ENCODE data around the gene UBE2G2. TPM values are rescaled to one million over a fixed set of nuclear protein-coding genes. Genes with fewer than 3 reads are reported as not detected.
A peak's percentile ranks its signal among the peaks of the same experiment; 100 is the strongest.

Gene UBE2G2
- polyA plus RNA-seq, 1 experiment: 62.2 TPM

DNA sequence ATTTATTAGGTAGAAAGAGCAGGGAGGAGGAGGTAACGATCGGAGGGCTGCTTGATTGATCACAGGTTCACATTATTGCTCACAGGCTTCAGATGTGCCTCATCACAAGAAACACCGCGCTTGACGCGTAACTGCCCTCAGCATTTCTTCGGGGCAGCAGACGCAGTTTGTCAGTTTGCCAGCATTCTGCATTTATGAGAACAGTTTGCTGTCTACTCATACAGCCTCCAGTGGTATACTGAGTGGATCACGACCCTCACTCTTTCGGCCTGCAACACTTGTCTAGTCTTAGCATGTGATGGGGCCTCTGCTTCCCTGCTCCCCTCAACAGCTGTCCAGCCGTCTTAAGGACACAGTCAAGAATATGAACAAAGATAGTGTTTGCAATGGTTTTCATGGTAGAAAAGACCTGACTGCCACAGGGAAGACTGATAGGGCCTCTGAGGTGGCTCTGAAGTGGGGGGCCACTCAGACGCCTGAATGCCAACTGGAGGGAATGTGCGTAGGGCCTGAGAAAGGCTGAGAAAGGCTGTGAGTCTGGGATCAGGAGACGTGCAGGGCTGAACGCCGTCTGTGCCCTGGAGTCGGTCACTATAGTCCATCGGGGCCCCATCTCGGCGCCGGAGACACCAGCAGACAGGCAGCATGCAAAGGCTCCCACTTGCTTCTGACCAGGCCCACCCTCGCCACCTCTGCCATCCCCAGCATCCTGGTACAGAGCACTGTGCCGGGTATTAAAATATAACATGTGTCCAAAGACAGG lies 45.0 kb downstream of the UBE2G2 start:
- no peak overlapping the region for H3K27ac ChIP-seq (ENCODE audit: low read depth, low read length)
- POLR2A ChIA-PET: no interaction called here
- CTCF ChIA-PET: no interaction called here

DNA sequence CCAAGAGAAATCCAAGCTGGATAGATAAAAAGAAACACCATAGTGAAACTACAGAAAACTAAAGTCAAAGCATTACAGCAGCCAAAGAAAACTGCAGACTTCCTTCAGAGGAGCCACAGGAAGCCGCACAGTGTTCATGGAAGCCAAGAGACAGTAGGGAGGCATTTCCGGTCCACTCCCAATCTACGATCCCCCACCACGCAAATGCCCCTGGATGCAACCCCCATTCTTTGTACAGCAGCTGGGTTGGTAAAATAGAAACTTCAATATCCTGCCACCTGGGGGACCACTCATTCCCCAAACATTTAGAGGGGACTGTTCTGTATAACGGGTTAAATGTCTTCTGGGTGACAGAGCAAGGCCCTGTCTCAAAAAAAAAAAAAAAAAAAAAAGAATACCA lies 46.4 kb downstream of the UBE2G2 start:
- Histone ChIP-seq H3K9me3 (ENCODE audit: control insufficient read depth, insufficient read depth, low read length) (peaks cover 2% of the 10 kb centered on the region; the same call in 1 of the 2 replicates), H3K27me3 (ENCODE audit: control insufficient read depth, insufficient read depth, low read length) (peaks cover 13% of the 10 kb centered on the region), H3K4me3 (ENCODE audit: low read depth, low read length) (no peak overlapping the region), H3K27ac (ENCODE audit: low read depth, low read length) (no peak overlapping the region)
- ChIA-PET POLR2A (interaction anchor here (0.7 kb wide), 1 partner anchor 38 kb away, joined by 6 read pairs; no protein-coding TSS in a partner anchor), CTCF (no interaction called here)
- no peak for DNase-seq (ENCODE audit: low read depth, low spot score)
- TF ChIP-seq, protein P1, sequence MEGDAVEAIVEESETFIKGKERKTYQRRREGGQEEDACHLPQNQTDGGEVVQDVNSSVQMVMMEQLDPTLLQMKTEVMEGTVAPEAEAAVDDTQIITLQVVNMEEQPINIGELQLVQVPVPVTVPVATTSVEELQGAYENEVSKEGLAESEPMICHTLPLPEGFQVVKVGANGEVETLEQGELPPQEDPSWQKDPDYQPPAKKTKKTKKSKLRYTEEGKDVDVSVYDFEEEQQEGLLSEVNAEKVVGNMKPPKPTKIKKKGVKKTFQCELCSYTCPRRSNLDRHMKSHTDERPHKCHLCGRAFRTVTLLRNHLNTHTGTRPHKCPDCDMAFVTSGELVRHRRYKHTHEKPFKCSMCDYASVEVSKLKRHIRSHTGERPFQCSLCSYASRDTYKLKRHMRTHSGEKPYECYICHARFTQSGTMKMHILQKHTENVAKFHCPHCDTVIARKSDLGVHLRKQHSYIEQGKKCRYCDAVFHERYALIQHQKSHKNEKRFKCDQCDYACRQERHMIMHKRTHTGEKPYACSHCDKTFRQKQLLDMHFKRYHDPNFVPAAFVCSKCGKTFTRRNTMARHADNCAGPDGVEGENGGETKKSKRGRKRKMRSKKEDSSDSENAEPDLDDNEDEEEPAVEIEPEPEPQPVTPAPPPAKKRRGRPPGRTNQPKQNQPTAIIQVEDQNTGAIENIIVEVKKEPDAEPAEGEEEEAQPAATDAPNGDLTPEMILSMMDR (IDR thresholded peaks at IDR 0.05; ENCODE audit: low read depth, low read length): peak; percentile 26

More for the DNA sequence above, 45.0 kb downstream of the UBE2G2 start:
- TF ChIP-seq, protein P1 (IDR thresholded peaks at IDR 0.05; ENCODE audit: low read depth, low read length): no peak
- peaks cover 7% of the 10 kb centered on the region for H3K27me3 ChIP-seq (ENCODE audit: control insufficient read depth, insufficient read depth, low read length)
- peaks cover 2% of the 10 kb centered on the region; the same call in 1 of the 2 replicates for H3K9me3 ChIP-seq (ENCODE audit: control insufficient read depth, insufficient read depth, low read length)
- no peak overlapping the region for H3K4me3 ChIP-seq (ENCODE audit: low read depth, low read length)
- no peak for DNase-seq (ENCODE audit: low read depth, low spot score)

DNA sequence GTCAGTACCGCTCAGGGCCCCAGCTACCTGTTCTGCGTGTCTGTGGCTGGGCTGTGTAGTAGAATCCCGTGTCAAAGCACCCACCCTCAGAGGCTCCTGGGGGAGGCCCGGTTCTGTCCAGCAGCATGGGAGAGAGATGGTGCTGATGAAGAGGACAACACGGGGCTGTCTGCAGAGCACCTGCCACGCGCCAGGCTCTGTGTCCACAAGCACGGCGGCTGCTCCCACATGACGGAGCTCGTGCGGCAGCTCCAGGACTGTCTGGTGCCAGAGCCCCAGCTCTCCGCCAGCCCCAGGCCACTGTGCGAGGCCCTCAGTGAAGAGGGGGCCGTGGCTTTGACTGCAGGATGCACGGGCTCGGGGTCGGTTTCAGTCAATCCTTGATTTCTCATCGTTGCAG lies 48.3 kb downstream of the UBE2G2 start:
- no peak for DNase-seq (ENCODE audit: low read depth, low spot score)
- ChIA-PET POLR2A (no interaction called here), CTCF (interaction anchor here (1.5 kb wide), 1 partner anchor 40 kb away, joined by 3 read pairs; no protein-coding TSS in a partner anchor)
- TF ChIP-seq, protein P1 (IDR thresholded peaks at IDR 0.05; ENCODE audit: low read depth, low read length): no peak
- H3K9me3 ChIP-seq (ENCODE audit: control insufficient read depth, insufficient read depth, low read length): peaks cover 2% of the 10 kb centered on the region; the same call in 1 of the 2 replicates
- no peak overlapping the region for H3K4me3 ChIP-seq (ENCODE audit: low read depth, low read length)
- peaks cover 24% of the 10 kb centered on the region for H3K27me3 ChIP-seq (ENCODE audit: control insufficient read depth, insufficient read depth, low read length)
- H3K27ac ChIP-seq (ENCODE audit: low read depth, low read length): no peak overlapping the region

DNA sequence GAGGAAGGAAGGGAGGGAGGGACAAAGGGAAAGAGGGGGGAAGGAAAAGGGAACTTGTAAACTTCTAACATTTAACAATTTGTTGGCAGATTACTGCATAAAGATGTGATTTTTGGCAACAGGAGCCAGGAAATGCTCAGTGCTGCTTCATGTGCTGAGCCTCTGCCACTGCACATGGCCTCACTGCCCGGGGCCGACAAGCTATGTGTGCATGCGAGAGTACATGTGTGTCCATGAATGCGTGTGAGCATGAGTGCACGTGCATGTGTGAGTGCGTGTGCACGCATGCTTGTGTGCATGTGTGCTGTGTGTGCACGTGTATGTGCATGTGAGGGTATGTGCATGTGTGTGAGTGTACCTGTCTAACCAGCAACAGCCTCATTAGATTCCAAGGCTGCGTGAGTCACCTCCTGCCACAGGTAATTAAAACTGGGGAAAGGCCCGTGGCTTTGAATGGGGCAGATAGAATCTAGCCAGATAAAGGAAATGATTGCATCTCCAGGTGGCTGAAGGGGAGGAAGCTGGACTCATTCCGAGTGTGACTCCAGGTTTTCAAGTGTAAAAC lies 48.9 kb downstream of the UBE2G2 start:
- DNase-seq (ENCODE audit: low read depth, low spot score): no peak
- POLR2A ChIA-PET: no interaction called here
- no peak overlapping the region for H3K27ac ChIP-seq (ENCODE audit: low read depth, low read length)
- CTCF ChIA-PET: interaction anchor here (1.5 kb wide), 1 partner anchor 41 kb away, joined by 3 read pairs; no protein-coding TSS in a partner anchor
- H3K9me3 ChIP-seq (ENCODE audit: control insufficient read depth, insufficient read depth, low read length): peaks cover 2% of the 10 kb centered on the region; the same call in 1 of the 2 replicates
- TF ChIP-seq, protein P1 (IDR thresholded peaks at IDR 0.05; ENCODE audit: low read depth, low read length): no peak
- peaks cover 26% of the 10 kb centered on the region for H3K27me3 ChIP-seq (ENCODE audit: control insufficient read depth, insufficient read depth, low read length)
- H3K4me3 ChIP-seq (ENCODE audit: low read depth, low read length): no peak overlapping the region
